ENCODE results near the gene BIRC2.

DNA sequence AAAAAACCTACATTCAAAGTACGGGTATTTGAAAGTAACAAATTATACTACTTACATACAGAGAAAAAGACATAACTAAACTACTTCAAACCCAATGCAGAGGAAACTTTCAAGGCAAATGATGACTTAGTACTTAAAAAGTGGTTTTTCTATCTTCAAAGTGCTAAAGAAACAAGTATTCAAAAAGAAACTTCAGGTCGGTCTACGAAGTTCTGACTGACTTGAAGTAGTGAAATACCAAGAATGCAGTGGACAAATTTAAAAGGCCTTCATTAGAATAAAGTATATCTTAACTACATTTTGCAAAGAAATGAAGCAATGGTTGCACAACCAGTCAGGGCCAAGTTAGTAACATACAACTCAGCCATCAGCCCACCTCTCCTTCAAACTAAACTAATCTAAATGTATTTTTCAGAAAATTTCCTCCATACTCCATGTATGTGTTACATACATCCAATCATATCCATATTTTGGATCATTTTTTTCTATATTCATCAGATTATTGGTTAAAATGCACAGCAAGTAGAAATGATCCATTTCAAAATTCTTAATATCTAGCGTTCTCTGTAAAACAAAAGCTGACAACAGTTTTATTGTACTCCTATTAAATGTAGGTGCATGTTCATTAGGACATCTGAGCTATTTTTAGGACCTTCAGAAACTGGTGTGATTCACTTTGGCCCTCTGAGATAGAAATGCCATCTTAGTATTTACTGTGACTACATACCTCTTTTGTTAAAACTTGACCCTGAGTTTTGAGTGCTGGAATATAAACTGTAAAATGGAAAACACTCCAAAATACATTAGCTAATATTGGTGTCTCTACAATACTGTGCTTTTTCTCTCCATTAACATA, 49.9 kb downstream of the BIRC2 start:
- TF ChIP-seq, protein P1, sequence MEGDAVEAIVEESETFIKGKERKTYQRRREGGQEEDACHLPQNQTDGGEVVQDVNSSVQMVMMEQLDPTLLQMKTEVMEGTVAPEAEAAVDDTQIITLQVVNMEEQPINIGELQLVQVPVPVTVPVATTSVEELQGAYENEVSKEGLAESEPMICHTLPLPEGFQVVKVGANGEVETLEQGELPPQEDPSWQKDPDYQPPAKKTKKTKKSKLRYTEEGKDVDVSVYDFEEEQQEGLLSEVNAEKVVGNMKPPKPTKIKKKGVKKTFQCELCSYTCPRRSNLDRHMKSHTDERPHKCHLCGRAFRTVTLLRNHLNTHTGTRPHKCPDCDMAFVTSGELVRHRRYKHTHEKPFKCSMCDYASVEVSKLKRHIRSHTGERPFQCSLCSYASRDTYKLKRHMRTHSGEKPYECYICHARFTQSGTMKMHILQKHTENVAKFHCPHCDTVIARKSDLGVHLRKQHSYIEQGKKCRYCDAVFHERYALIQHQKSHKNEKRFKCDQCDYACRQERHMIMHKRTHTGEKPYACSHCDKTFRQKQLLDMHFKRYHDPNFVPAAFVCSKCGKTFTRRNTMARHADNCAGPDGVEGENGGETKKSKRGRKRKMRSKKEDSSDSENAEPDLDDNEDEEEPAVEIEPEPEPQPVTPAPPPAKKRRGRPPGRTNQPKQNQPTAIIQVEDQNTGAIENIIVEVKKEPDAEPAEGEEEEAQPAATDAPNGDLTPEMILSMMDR (conservative IDR thresholded peaks at IDR 0.05; ENCODE audit: low read depth in 2 of 2): no peak
- TF ChIP-seq EZH2phosphoT487 (IDR thresholded peaks at IDR 0.05; ENCODE audit: unreplicated experiment) (no peak), CREB1 (CRISPR knock-in tag; IDR thresholded peaks at IDR 0.05; ENCODE audit: low read depth) (no peak), EZH2 (IDR thresholded peaks at IDR 0.05; ENCODE audit: low read depth, unreplicated experiment) (no peak)

Data from GM23338 (cell line).